H9 (cell line): ENCODE measurements around the gene SPSB4. TPM values are rescaled to one million over a fixed set of nuclear protein-coding genes. Genes with fewer than 3 reads are reported as not detected.

Experiments
- DNase-seq: peaks from one replicate; pipeline ENCODE4 v3.0.0-alpha.2; 2017
- H2AFZ ChIP-seq: one replicate; pipeline ENCODE4 v1.6.1; 2013; ENCODE audit warnings: mild to moderate bottlenecking, low read length, control low read depth, moderate library complexity
- H2AK5ac ChIP-seq: 2 replicates; pipeline ENCODE4 v1.6.1; 2013; ENCODE audit warnings: low read length, control low read depth, mixed read lengths; ENCODE audit not compliant: insufficient read length
- H2BK120ac ChIP-seq: one replicate; pipeline ENCODE4 v1.6.1; 2013; ENCODE audit warnings: low read depth, mild to moderate bottlenecking, low read length, control low read depth, inconsistent platforms; ENCODE audit not compliant: poor library complexity, severe bottlenecking
- H2BK12ac ChIP-seq: 2 replicates; pipeline ENCODE4 v1.6.1; 2013; ENCODE audit warnings: low read length, control low read depth, mixed read lengths, low read depth; ENCODE audit not compliant: insufficient read length
- H2BK15ac ChIP-seq: 2 replicates; pipeline ENCODE4 v1.6.1; 2013; ENCODE audit warnings: low read depth, low read length, control low read depth
- H2BK20ac ChIP-seq: one replicate; pipeline ENCODE4 v1.6.1; 2013; ENCODE audit warnings: low read depth, mild to moderate bottlenecking, low read length, control low read depth, inconsistent platforms; ENCODE audit not compliant: poor library complexity, severe bottlenecking
- H2BK5ac ChIP-seq: 2 replicates; pipeline ENCODE4 v1.6.1; 2013; ENCODE audit warnings: low read length, control low read depth, mixed read lengths; ENCODE audit not compliant: insufficient read length
- H3K14ac ChIP-seq: 2 replicates; pipeline ENCODE4 v1.6.1; 2013; ENCODE audit warnings: low read length, control low read depth; ENCODE audit not compliant: insufficient read depth
- H3K18ac ChIP-seq: 2 replicates; pipeline ENCODE4 v1.6.1; 2013; ENCODE audit warnings: low read depth, mild to moderate bottlenecking, mixed read lengths, low read length, control low read depth; ENCODE audit not compliant: insufficient read length
- H3K23ac ChIP-seq: 2 replicates; pipeline ENCODE4 v1.6.1; 2013; ENCODE audit warnings: low read length, control low read depth, mixed read lengths, low read depth; ENCODE audit not compliant: insufficient read length
- H3K23me2 ChIP-seq: 2 replicates; pipeline ENCODE4 v1.6.1; 2013; ENCODE audit warnings: low read depth, mild to moderate bottlenecking, mixed read lengths, low read length, control low read depth; ENCODE audit not compliant: insufficient read length, poor library complexity, severe bottlenecking
- H3K27ac ChIP-seq: 2 replicates; pipeline ENCODE4 v1.5.1; 2013; ENCODE audit warnings: low read length, control low read depth, mixed read lengths, low read depth; ENCODE audit not compliant: insufficient read length
- H3K27me3 ChIP-seq: 2 replicates; pipeline ENCODE4 v1.6.1; 2013; ENCODE audit warnings: low read length, control low read depth, inconsistent platforms; ENCODE audit not compliant: insufficient read depth
- H3K4ac ChIP-seq: 2 replicates; pipeline ENCODE4 v1.6.1; 2013; ENCODE audit warnings: low read depth, mild to moderate bottlenecking, control low read depth, inconsistent platforms, low read length, moderate library complexity
- H3K4me1 ChIP-seq: 2 replicates; pipeline ENCODE4 v1.6.1; 2013; ENCODE audit warnings: low read length, control low read depth, inconsistent platforms; ENCODE audit not compliant: insufficient read depth
- H3K4me2 ChIP-seq: 2 replicates; pipeline ENCODE4 v1.6.1; 2013; ENCODE audit warnings: low read length, control low read depth, mixed read lengths; ENCODE audit not compliant: insufficient read length, insufficient read depth
- H3K56ac ChIP-seq: 2 replicates; pipeline ENCODE4 v1.6.1; 2013; ENCODE audit warnings: low read depth, mild to moderate bottlenecking, mixed read lengths, low read length, control low read depth; ENCODE audit not compliant: insufficient read length
- H3K79me1 ChIP-seq: 2 replicates; pipeline ENCODE4 v1.6.1; 2013; ENCODE audit warnings: low read depth, mild to moderate bottlenecking, moderate library complexity, low read length, control low read depth, inconsistent platforms; ENCODE audit not compliant: insufficient read depth, poor library complexity, severe bottlenecking
- H3K79me2 ChIP-seq: 2 replicates; pipeline ENCODE4 v1.6.1; 2013; ENCODE audit warnings: low read length, control low read depth, inconsistent platforms; ENCODE audit not compliant: insufficient read depth
- H3K9ac ChIP-seq: 2 replicates; pipeline ENCODE4 v1.6.1; 2013; ENCODE audit warnings: low read length, control low read depth, mixed read lengths; ENCODE audit not compliant: insufficient read length; ENCODE audit errors: extremely low read depth
- H3K9me3 ChIP-seq: one replicate; pipeline ENCODE4 v1.6.1; 2013; ENCODE audit warnings: low read depth, low read length, inconsistent platforms; ENCODE audit not compliant: control insufficient read depth
- H3T11ph ChIP-seq: one replicate; pipeline ENCODE4 v1.6.1; 2013; ENCODE audit warnings: mild to moderate bottlenecking, low read length, control low read depth, inconsistent platforms
- H4K20me1 ChIP-seq: one replicate; pipeline ENCODE4 v1.6.1; 2013; ENCODE audit not compliant: control insufficient read depth, insufficient read length, insufficient read depth
- H4K5ac ChIP-seq: 2 replicates; pipeline ENCODE4 v1.6.1; 2013; ENCODE audit warnings: low read depth, mild to moderate bottlenecking, mixed read lengths, low read length, control low read depth; ENCODE audit not compliant: insufficient read length
- H4K8ac ChIP-seq: replicated peaks from 2 replicates; pipeline ENCODE4 v1.6.1; 2013; ENCODE audit warnings: low read length, control low read depth, mixed read lengths, low read depth; ENCODE audit not compliant: insufficient read length
- H4K91ac ChIP-seq: 2 replicates; pipeline ENCODE4 v1.6.1; 2013; ENCODE audit warnings: low read depth, mild to moderate bottlenecking, moderate library complexity, mixed read lengths, low read length, control low read depth; ENCODE audit not compliant: insufficient read length
- H3K27ac Mint-ChIP-seq, 3 experiments: 2 replicates in 2 of 3; 3 replicates in 1 of 3; pipeline ENCODE4 v1.8.0; 2020 to 2021; ENCODE audit warnings: mixed read lengths in 3 of 3, mild to moderate bottlenecking in 1 of 3, moderate library complexity in 1 of 3
- H3K27me3 Mint-ChIP-seq: 2 replicates; pipeline ENCODE4 v1.8.0; 2021; ENCODE audit warnings: low read depth, mild to moderate bottlenecking, moderate library complexity, mixed read lengths
- H3K36me3 Mint-ChIP-seq, 3 experiments: 2 replicates in 2 of 3; 3 replicates in 1 of 3; pipeline ENCODE4 v1.8.0; 2020 to 2021; ENCODE audit warnings: low read depth in 3 of 3, mixed read lengths in 3 of 3; ENCODE audit not compliant: insufficient read depth in 1 of 3
- H3K4me1 Mint-ChIP-seq, 2 experiments: 2 replicates each; pipeline ENCODE4 v1.8.0; 2020; ENCODE audit warnings: mixed read lengths in 2 of 2
- H3K4me3 Mint-ChIP-seq, 2 experiments: 2 replicates in 1 of 2; 3 replicates in 1 of 2; pipeline ENCODE4 v1.8.0; 2020 to 2021; ENCODE audit warnings: mild to moderate bottlenecking in 2 of 2, mixed read lengths in 2 of 2, moderate library complexity in 1 of 2
- H3K9me3 Mint-ChIP-seq, 2 experiments: 2 replicates in 1 of 2; 3 replicates in 1 of 2; pipeline ENCODE4 v1.8.0; 2020; ENCODE audit warnings: mild to moderate bottlenecking in 2 of 2, mixed read lengths in 2 of 2, moderate library complexity in 1 of 2
- WGBS: extraction: QIAGEN DNeasy Blood & Tissue Kit; methylation state at CpG from one replicate; pipeline ENCODE4 v1.1.7; 2013; ENCODE audit warnings: missing lambda C conversion rate, low lambda C conversion rate, mixed read lengths; ENCODE audit not compliant: insufficient read length; ENCODE audit errors: extremely low coverage; 5-methylcytosine and 5-hydroxymethylcytosine counted together
- total RNA-seq: library from RNA; stranded (reverse); gene quantifications from 2 replicates; pipeline ENCODE4 v1.2.1, GENCODE V29; 2021
- TF ChIP-seq, protein P1 (sequence below): fragments of 200-600 bp; sonication (generic); conservative IDR thresholded peaks from 3 replicates; pipeline ENCODE4 v1.8.0; 2021; ENCODE audit warnings: antibody characterized with exemption, mild to moderate bottlenecking

SPSB4 gene
- total RNA-seq, 1 experiment from 2014 or later = 6.2 TPM

DNA sequence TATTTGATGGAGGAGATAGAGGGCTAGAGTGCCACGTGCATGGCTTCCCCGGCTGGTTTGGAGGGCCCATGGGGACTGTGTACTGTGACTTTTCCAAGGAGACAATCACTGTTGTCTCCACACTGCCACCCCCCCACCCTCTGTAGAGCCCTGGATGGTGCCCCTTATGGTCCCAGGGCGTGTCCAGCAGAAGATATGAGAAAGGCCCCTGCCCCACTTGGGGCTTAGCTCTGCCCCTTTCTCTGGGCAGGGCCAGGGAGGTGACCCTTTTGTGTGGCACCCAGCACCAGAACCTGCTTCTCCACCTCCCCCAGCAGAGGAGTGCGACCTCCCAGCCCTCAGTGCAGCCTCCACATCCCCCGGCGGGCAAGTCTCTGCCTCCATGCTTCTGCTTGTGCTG, 32.1 kb downstream of the SPSB4 start:
- Histone ChIP-seq H3K56ac (no peak overlapping the region), H2AFZ (no peak overlapping the region), H3K4ac (no peak overlapping the region; the same call in 1 of the 2 replicates), H3K23ac (no peak overlapping the region), H3K9ac (no peak overlapping the region), H3K79me2 (no peaks in the 10 kb centered on the region), H2BK15ac (no peak overlapping the region), H3K4me2 (no peak overlapping the region), H3K18ac (no peak overlapping the region), H4K20me1 (no peaks in the 10 kb centered on the region), H2BK20ac (no peak overlapping the region), H3K9me3 (no peaks in the 10 kb centered on the region), H3T11ph (no peak overlapping the region), H3K27ac (no peak overlapping the region), H3K23me2 (no peaks in the 10 kb centered on the region), H3K79me1 (no peaks in the 10 kb centered on the region), H4K91ac (no peak overlapping the region), H3K14ac (no peak overlapping the region), H2AK5ac (no peak overlapping the region), H2BK120ac (no peak overlapping the region), H3K27me3 (no peaks in the 10 kb centered on the region), H4K8ac (no peak overlapping the region), H2BK5ac (no peak overlapping the region), H3K4me1 (peaks cover 9% of the 10 kb centered on the region; the same call in 1 of the 2 replicates), H4K5ac (no peak overlapping the region), H2BK12ac (no peak overlapping the region)
- Mint-ChIP-seq H3K27me3 (peaks cover 2% of the 10 kb centered on the region), H3K9me3 (no peaks in the 10 kb centered on the region; a peak in 2 of 5 replicates), H3K4me3 (peak overlapping the region in 1 of 2 experiments; percentile 63; a peak in 1 of 5 replicates), H3K27ac (0 out of 7 replicates have a peak overlapping the region, but pooled peaks of 1 of the 3 experiments have one; percentile 92), H3K4me1 (peaks cover 70 to 74% of the 10 kb centered on the region in 2 experiments), H3K36me3 (no peaks in the 10 kb centered on the region; a peak in 1 of 7 replicates)
- no peak for DNase-seq
- WGBS = no CpG with 5 or more reads among the region's 6 CpGs
- TF ChIP-seq, protein P1, sequence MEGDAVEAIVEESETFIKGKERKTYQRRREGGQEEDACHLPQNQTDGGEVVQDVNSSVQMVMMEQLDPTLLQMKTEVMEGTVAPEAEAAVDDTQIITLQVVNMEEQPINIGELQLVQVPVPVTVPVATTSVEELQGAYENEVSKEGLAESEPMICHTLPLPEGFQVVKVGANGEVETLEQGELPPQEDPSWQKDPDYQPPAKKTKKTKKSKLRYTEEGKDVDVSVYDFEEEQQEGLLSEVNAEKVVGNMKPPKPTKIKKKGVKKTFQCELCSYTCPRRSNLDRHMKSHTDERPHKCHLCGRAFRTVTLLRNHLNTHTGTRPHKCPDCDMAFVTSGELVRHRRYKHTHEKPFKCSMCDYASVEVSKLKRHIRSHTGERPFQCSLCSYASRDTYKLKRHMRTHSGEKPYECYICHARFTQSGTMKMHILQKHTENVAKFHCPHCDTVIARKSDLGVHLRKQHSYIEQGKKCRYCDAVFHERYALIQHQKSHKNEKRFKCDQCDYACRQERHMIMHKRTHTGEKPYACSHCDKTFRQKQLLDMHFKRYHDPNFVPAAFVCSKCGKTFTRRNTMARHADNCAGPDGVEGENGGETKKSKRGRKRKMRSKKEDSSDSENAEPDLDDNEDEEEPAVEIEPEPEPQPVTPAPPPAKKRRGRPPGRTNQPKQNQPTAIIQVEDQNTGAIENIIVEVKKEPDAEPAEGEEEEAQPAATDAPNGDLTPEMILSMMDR = no peak
